ENCODE results near the gene FBRS.

FBRS gene

GRCh38 chr16:30645727-30646126, 12.5 kb upstream of the FBRS start:
- DNase-seq: no peak

- no peak for DNase-seq
These were observed 11.0 kb upstream of the FBRS start for GRCh38 chr16:30647274-30647571.

GRCh38 chr16:30649725-30650368, 8.4 kb upstream of the FBRS start:
- no peak for DNase-seq

GRCh38 chr16:30650369-30651123, 7.7 kb upstream of the FBRS start, which contains the start of gene PRR14:
PRR14 (plus strand) TSS chr16:30650960; CDS start chr16:30651646, 686 bp downstream.
- peak; percentile 99 for DNase-seq

GRCh38 chr16:30651124-30652004, 6.9 kb upstream of the FBRS start:
- DNase-seq: peak; percentile 68

- no peak for DNase-seq
These were observed 6.3 kb upstream of the FBRS start for GRCh38 chr16:30652005-30652296.

GRCh38 chr16:30652718-30653117, 5.5 kb upstream of the FBRS start:
- no peak for DNase-seq

- no peak for DNase-seq
These were observed 3.4 kb upstream of the FBRS start for GRCh38 chr16:30654856-30655255.

GRCh38 chr16:30655815-30656347, 2.4 kb upstream of the FBRS start:
- no peak for DNase-seq

GRCh38 chr16:30656388-30656787, 1.8 kb upstream of the FBRS start:
- DNase-seq: no peak

- DNase-seq: no peak
These were observed 1.0 kb upstream of the FBRS start for GRCh38 chr16:30656974-30657865.

- DNase-seq: no peak
These were observed 688 bp downstream of the FBRS start for GRCh38 chr16:30658731-30659506.

- DNase-seq: peak; percentile 18
These were observed 1.5 kb downstream of the FBRS start for GRCh38 chr16:30659507-30660423.

GRCh38 chr16:30660424-30661261, 2.4 kb downstream of the FBRS start:
- no peak for DNase-seq

GRCh38 chr16:30662449-30662848, 4.2 kb downstream of the FBRS start:
- DNase-seq: no peak

- DNase-seq: no peak
These were observed 4.8 kb downstream of the FBRS start for GRCh38 chr16:30663038-30663437.

- DNase-seq: no peak
These were observed 5.6 kb downstream of the FBRS start for GRCh38 chr16:30663820-30664219.

GRCh38 chr16:30664616-30665109, 6.4 kb downstream of the FBRS start:
- no peak for DNase-seq

- DNase-seq: no peak
These were observed 7.1 kb downstream of the FBRS start for GRCh38 chr16:30665155-30665829.
